ENCODE results near the gene EPG5. TPM values are rescaled to one million over a fixed set of nuclear protein-coding genes. Genes with fewer than 3 reads are reported as not detected.

Gene EPG5
- total and polyA plus RNA-seq, 2 donors (not counting 3 experiments of a cell fraction or from before 2014, with no cell fraction given) = 16.7 to 25.6 TPM

DNA sequence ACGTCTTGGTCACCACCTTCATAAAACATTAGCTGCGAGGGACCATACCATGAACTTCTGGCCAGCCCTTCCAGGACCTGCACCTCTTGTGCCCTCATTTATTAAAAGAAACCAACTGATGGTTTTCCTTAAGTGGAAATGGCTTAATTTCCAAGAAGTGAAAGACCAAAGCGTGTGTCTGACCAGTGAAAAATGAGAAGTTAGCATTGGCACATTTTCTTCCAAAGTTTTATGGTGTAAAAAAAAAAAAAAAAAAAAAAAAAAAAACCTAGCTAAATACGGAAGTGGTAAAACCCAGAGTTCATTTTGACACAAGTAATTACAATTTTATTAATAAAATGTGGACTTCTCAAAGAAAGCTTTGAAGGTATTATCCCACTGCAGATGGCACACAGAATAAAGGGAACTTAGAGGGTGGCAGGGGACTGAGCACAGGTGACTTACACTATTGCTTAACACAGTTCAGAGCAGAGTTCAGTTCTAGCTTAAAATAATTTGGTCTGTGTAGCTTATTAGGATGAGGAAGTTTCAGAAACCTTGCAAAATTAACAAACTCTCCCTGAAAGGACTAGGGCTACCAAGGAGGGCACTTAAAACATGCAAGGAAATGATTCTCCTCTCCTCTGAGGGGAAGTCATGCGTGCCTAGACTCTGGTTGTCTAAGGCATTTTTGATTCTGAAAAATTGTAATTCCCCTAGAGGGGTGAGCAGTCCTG is 42.2 kb upstream of the EPG5 start:
- dilution Hi-C loops (cut with MboI; ENCODE audit: extremely low pct_ligation_motif_present, low sequenced_read_pairs) (no loop called here), intact Hi-C loops (cut with micrococcal nuclease) (no loop called here)
- Histone ChIP-seq H4K20me1 (replicated peaks; ENCODE audit: control insufficient read depth, extremely low read depth, insufficient read depth, low read length) (no peaks in the 10 kb centered on the region), H3K4me2 (ENCODE audit: insufficient read depth, low read length) (no peak overlapping the region), H3K27ac (ENCODE audit: insufficient read depth, low read depth, low read length) (no peak overlapping the region), H2AFZ (ENCODE audit: low read depth, low read length) (no peak overlapping the region), H3K4me1 (ENCODE audit: control insufficient read depth, extremely low read depth, insufficient read depth, low read length) (no peaks in the 10 kb centered on the region), H3K4me3 (replicated peaks in 1 of 3; ENCODE audit: insufficient read depth in 1 of 3, low read depth in 1 of 3, low read length in 3 of 3) (no peak overlapping the region), H3K36me3 (ENCODE audit: control insufficient read depth in 2 of 2, extremely low read depth in 1 of 2, insufficient read depth in 2 of 2, low read length in 2 of 2) (no peaks in the 10 kb centered on the region), H3K79me2 (ENCODE audit: control insufficient read depth, insufficient read depth, low read length) (no peaks in the 10 kb centered on the region), H3K9me3 (replicated peaks; ENCODE audit: control insufficient read depth, insufficient read depth, low read length) (no peaks in the 10 kb centered on the region), H3K27me3 (ENCODE audit: control insufficient read depth in 2 of 2, insufficient read depth in 2 of 2, low read length in 2 of 2) (no peaks in the 10 kb centered on the region), H3K9me1 (replicated peaks; ENCODE audit: control insufficient read depth, extremely low read depth, insufficient read depth, low read length) (no peaks in the 10 kb centered on the region), H3K9ac (replicated peaks; ENCODE audit: extremely low read depth, insufficient read depth, low read length) (no peak overlapping the region)
- ChIA-PET CTCF (interaction anchor here (1.0 to 1.9 kb wide), 3 partner anchors 9 to 65 kb away, joined by 4 to 5 read pairs (median 4); no protein-coding TSS in a partner anchor), POLR2A (no interaction called here)
- BruUV-seq (replicated peaks) = no TSS peak
- no peak for DNase-seq (ENCODE audit: low read depth, low spot score)
- no peak for FAIRE-seq
- TF ChIP-seq EZH2 (IDR thresholded peaks at IDR 0.05; ENCODE audit: borderline replicate concordance, low read depth, low read length, severe bottlenecking) = no peak
- TF ChIP-seq, protein P1, sequence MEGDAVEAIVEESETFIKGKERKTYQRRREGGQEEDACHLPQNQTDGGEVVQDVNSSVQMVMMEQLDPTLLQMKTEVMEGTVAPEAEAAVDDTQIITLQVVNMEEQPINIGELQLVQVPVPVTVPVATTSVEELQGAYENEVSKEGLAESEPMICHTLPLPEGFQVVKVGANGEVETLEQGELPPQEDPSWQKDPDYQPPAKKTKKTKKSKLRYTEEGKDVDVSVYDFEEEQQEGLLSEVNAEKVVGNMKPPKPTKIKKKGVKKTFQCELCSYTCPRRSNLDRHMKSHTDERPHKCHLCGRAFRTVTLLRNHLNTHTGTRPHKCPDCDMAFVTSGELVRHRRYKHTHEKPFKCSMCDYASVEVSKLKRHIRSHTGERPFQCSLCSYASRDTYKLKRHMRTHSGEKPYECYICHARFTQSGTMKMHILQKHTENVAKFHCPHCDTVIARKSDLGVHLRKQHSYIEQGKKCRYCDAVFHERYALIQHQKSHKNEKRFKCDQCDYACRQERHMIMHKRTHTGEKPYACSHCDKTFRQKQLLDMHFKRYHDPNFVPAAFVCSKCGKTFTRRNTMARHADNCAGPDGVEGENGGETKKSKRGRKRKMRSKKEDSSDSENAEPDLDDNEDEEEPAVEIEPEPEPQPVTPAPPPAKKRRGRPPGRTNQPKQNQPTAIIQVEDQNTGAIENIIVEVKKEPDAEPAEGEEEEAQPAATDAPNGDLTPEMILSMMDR (IDR thresholded peaks at IDR 0.05; ENCODE audit: extremely low read depth in 1 of 2, insufficient read depth in 1 of 2, low read depth in 1 of 2, low read length in 2 of 2) = no peak
- no peak for TF ChIP-seq POLR2AphosphoS5 (IDR thresholded peaks at IDR 0.05; ENCODE audit: insufficient read depth, low read depth, low read length)

DNA sequence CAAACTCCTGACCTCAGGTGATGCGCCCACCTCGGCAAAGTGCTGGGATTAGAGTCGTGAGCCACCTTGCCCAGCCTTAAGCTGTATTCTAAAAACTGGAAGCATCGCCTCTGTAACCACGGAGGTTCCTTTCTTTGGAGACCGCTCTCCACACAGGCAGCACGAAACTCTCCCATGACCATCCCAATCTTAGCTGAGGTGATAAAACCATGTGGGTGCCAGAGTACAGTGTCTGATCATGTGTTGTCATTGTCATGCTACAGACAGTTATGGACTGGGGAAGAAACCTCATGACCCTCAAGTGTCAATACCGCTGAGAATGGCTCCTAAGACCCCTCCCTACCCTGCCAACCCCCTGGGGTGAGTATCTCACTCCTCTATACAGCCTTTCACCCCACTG is 41.4 kb upstream of the EPG5 start:
- DNase-seq (ENCODE audit: low read depth, low spot score) (no peak), FAIRE-seq (no peak)
- no peaks in the 10 kb centered on the region for H3K79me2 ChIP-seq (ENCODE audit: control insufficient read depth, insufficient read depth, low read length)
- dilution Hi-C loops (cut with MboI; ENCODE audit: extremely low pct_ligation_motif_present, low sequenced_read_pairs) = no loop called here
- ChIA-PET POLR2A (no interaction called here), CTCF (interaction anchor here (1.8 to 1.9 kb wide), 2 partner anchors 12 to 65 kb away, joined by 4 to 5 read pairs; no protein-coding TSS in a partner anchor)
- no peaks in the 10 kb centered on the region for H3K9me1 ChIP-seq (replicated peaks; ENCODE audit: control insufficient read depth, extremely low read depth, insufficient read depth, low read length)
- H2AFZ ChIP-seq (ENCODE audit: low read depth, low read length) = no peak overlapping the region
- H3K36me3 ChIP-seq (ENCODE audit: control insufficient read depth in 2 of 2, extremely low read depth in 1 of 2, insufficient read depth in 2 of 2, low read length in 2 of 2) = no peaks in the 10 kb centered on the region
- H3K4me3 ChIP-seq (replicated peaks in 1 of 3; ENCODE audit: insufficient read depth in 1 of 3, low read depth in 1 of 3, low read length in 3 of 3) = no peak overlapping the region
- no peak overlapping the region for H3K27ac ChIP-seq (ENCODE audit: insufficient read depth, low read depth, low read length)
- H3K9ac ChIP-seq (replicated peaks; ENCODE audit: extremely low read depth, insufficient read depth, low read length) = no peak overlapping the region
- no peaks in the 10 kb centered on the region for H3K4me1 ChIP-seq (ENCODE audit: control insufficient read depth, extremely low read depth, insufficient read depth, low read length)
- H3K4me2 ChIP-seq (ENCODE audit: insufficient read depth, low read length) = no peak overlapping the region
- no peaks in the 10 kb centered on the region for H3K27me3 ChIP-seq (ENCODE audit: control insufficient read depth in 2 of 2, insufficient read depth in 2 of 2, low read length in 2 of 2)
- no peaks in the 10 kb centered on the region for H3K9me3 ChIP-seq (replicated peaks; ENCODE audit: control insufficient read depth, insufficient read depth, low read length)
- no peaks in the 10 kb centered on the region for H4K20me1 ChIP-seq (replicated peaks; ENCODE audit: control insufficient read depth, extremely low read depth, insufficient read depth, low read length)
- intact Hi-C loops (cut with micrococcal nuclease) = no loop called here
- no TSS peak for BruUV-seq (replicated peaks)
- TF ChIP-seq EZH2 (IDR thresholded peaks at IDR 0.05; ENCODE audit: borderline replicate concordance, low read depth, low read length, severe bottlenecking) (no peak), GATA2 (IDR thresholded peaks at IDR 0.05; ENCODE audit: insufficient read depth, insufficient read length, low read depth, low read length) (no peak), POLR2A (IDR thresholded peaks at IDR 0.05; ENCODE audit: low read depth, low read length) (no peak), JUN (IDR thresholded peaks at IDR 0.05; ENCODE audit: borderline replicate concordance, insufficient read depth, insufficient read length, low read depth) (no peak), FOS (IDR thresholded peaks at IDR 0.05; ENCODE audit: borderline replicate concordance, insufficient read depth, low read length) (no peak), MYC (IDR thresholded peaks at IDR 0.05; ENCODE audit: low read depth, low read length) (no peak), POLR2AphosphoS5 (IDR thresholded peaks at IDR 0.05; ENCODE audit: insufficient read depth, low read depth, low read length) (no peak)
- TF ChIP-seq, protein P2, sequence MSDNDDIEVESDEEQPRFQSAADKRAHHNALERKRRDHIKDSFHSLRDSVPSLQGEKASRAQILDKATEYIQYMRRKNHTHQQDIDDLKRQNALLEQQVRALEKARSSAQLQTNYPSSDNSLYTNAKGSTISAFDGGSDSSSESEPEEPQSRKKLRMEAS (IDR thresholded peaks at IDR 0.05; ENCODE audit: insufficient read depth, insufficient read length) = no peak
- TF ChIP-seq, protein P1 (IDR thresholded peaks at IDR 0.05; ENCODE audit: extremely low read depth in 1 of 2, insufficient read depth in 1 of 2, low read depth in 1 of 2, low read length in 2 of 2) = no peak
